ENCODE results near the gene CLRN1. TPM values are rescaled to one million over a fixed set of nuclear protein-coding genes. Genes with fewer than 3 reads are reported as not detected.

Gene CLRN1
- total RNA-seq, 1 donor from 2014 or later: not detected

- no peak for DNase-seq (ENCODE audit: low read depth in 2 of 2)
Observed at GRCh38 chr3:150975992-150976368, 3.5 kb upstream of the CLRN1 start.

- no peak for DNase-seq (ENCODE audit: low read depth in 2 of 2)
Observed at GRCh38 chr3:150975086-150975991, 2.8 kb upstream of the CLRN1 start.

- DNase-seq (ENCODE audit: low read depth in 2 of 2): peak; percentile 49 to 60
Observed at GRCh38 chr3:150970665-150971324, 1.7 kb downstream of the CLRN1 start.

GRCh38 chr3:150968341-150969035 lies 4.0 kb downstream of the CLRN1 start:
- DNase-seq (ENCODE audit: low read depth in 2 of 2): no peak

GRCh38 chr3:150965436-150965835 lies 7.1 kb downstream of the CLRN1 start:
- no peak for DNase-seq (ENCODE audit: low read depth in 2 of 2)

- no peak for DNase-seq (ENCODE audit: low read depth in 2 of 2)
Observed at GRCh38 chr3:150961949-150962348, 10.6 kb downstream of the CLRN1 start.

- DNase-seq (ENCODE audit: low read depth in 2 of 2): no peak
Observed at GRCh38 chr3:150960708-150961684, 11.5 kb downstream of the CLRN1 start.

- no peak for DNase-seq (ENCODE audit: low read depth in 2 of 2)
Observed at GRCh38 chr3:150958683-150959082, 13.8 kb downstream of the CLRN1 start.

GRCh38 chr3:150956376-150956775 lies 16.2 kb downstream of the CLRN1 start:
- DNase-seq (ENCODE audit: low read depth in 2 of 2): no peak

GRCh38 chr3:150951923-150952322 lies 20.6 kb downstream of the CLRN1 start:
- no peak for DNase-seq (ENCODE audit: low read depth in 2 of 2)

- no peak for DNase-seq (ENCODE audit: low read depth in 2 of 2)
Observed at GRCh38 chr3:150945226-150946032, 27.1 kb downstream of the CLRN1 start.

- DNase-seq (ENCODE audit: low read depth in 2 of 2): no peak
Observed at GRCh38 chr3:150942221-150942620, 30.3 kb downstream of the CLRN1 start.

GRCh38 chr3:150936693-150937092 lies 35.8 kb downstream of the CLRN1 start:
- DNase-seq (ENCODE audit: low read depth in 2 of 2): no peak

GRCh38 chr3:150933473-150933995 lies 39.0 kb downstream of the CLRN1 start:
- DNase-seq (ENCODE audit: low read depth in 2 of 2): no peak

GRCh38 chr3:150931745-150932144 lies 40.8 kb downstream of the CLRN1 start:
- no peak for DNase-seq (ENCODE audit: low read depth in 2 of 2)

GRCh38 chr3:150930839-150931238 lies 41.7 kb downstream of the CLRN1 start:
- DNase-seq (ENCODE audit: low read depth in 2 of 2): no peak

- DNase-seq (ENCODE audit: low read depth in 2 of 2): no peak
Observed at GRCh38 chr3:150928234-150928633, 44.3 kb downstream of the CLRN1 start.

GRCh38 chr3:150926328-150926727 lies 46.2 kb downstream of the CLRN1 start:
- no peak for DNase-seq (ENCODE audit: low read depth in 2 of 2)

GRCh38 chr3:150925751-150926201 lies 46.8 kb downstream of the CLRN1 start:
- DNase-seq (ENCODE audit: low read depth in 2 of 2): peak; percentile 39 to 50

- DNase-seq (ENCODE audit: low read depth in 2 of 2): peak in 1 of 2 donors; percentile 16
Observed at GRCh38 chr3:150922611-150923010, 49.9 kb downstream of the CLRN1 start.
